Measurements from ENCODE around the gene SPNS2. TPM values are rescaled to one million over a fixed set of nuclear protein-coding genes. Genes with fewer than 3 reads are reported as not detected.

SPNS2 gene
- total and polyA plus RNA-seq, 2 of the 8 experiments (the other 6 are each of a cell fraction or from before 2014, with no cell fraction given), result 1.2 to 1.5 TPM

- TF ChIP-seq YY1 (IDR thresholded peaks at IDR 0.05; ENCODE audit: low read depth, low read length), result no peak
- TF ChIP-seq TEAD4 (IDR thresholded peaks at IDR 0.05; ENCODE audit: low read depth, low read length), result no peak
- no peak for TF ChIP-seq EZH2 (IDR thresholded peaks at IDR 0.05; ENCODE audit: low read depth, low read length, severe bottlenecking)
- TF ChIP-seq KDM4A (IDR thresholded peaks at IDR 0.05; ENCODE audit: low read depth, low read length, severe bottlenecking), result peak; percentile 82
- no peak for TF ChIP-seq CHD2 (IDR thresholded peaks at IDR 0.05; ENCODE audit: low read length)
- peak; percentile 39; the same call in 1 of the 2 replicates for TF ChIP-seq RBBP5 (IDR thresholded peaks at IDR 0.05; ENCODE audit: borderline replicate concordance, low read depth, low read length)
- TF ChIP-seq, protein P1, sequence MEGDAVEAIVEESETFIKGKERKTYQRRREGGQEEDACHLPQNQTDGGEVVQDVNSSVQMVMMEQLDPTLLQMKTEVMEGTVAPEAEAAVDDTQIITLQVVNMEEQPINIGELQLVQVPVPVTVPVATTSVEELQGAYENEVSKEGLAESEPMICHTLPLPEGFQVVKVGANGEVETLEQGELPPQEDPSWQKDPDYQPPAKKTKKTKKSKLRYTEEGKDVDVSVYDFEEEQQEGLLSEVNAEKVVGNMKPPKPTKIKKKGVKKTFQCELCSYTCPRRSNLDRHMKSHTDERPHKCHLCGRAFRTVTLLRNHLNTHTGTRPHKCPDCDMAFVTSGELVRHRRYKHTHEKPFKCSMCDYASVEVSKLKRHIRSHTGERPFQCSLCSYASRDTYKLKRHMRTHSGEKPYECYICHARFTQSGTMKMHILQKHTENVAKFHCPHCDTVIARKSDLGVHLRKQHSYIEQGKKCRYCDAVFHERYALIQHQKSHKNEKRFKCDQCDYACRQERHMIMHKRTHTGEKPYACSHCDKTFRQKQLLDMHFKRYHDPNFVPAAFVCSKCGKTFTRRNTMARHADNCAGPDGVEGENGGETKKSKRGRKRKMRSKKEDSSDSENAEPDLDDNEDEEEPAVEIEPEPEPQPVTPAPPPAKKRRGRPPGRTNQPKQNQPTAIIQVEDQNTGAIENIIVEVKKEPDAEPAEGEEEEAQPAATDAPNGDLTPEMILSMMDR (IDR thresholded peaks at IDR 0.05; ENCODE audit: control extremely low read depth in 1 of 3, insufficient read depth in 1 of 3, low read depth in 1 of 3, low read length in 3 of 3), result no peak
- no peak for TF ChIP-seq JUN (IDR thresholded peaks at IDR 0.05; ENCODE audit: low read depth, low read length)
- no peak for TF ChIP-seq KDM1A (IDR thresholded peaks at IDR 0.05; ENCODE audit: borderline replicate concordance, low read length)
- TF ChIP-seq RAD21 (IDR thresholded peaks at IDR 0.05 in 1 of 2, conservative IDR thresholded peaks at IDR 0.05 in 1 of 2; ENCODE audit: low read depth in 2 of 2, low read length in 2 of 2), result no peak
- TF ChIP-seq TAF1 (IDR thresholded peaks at IDR 0.05; ENCODE audit: low read depth, low read length), result peak; percentile 34; the same call in 1 of the 2 replicates
- TF ChIP-seq SIRT6 (IDR thresholded peaks at IDR 0.05; ENCODE audit: low read length), result no peak
- peak; percentile 23 for TF ChIP-seq RNF2 (IDR thresholded peaks at IDR 0.05; ENCODE audit: borderline replicate concordance, low read depth, low read length, missing control alignments, poor library complexity, severe bottlenecking)
Measured at GRCh38 chr17:4584101-4584916, 85.6 kb downstream of the SPNS2 start, which contains the start of gene SMTNL2 (continued).
